ENCODE measurements around the gene SLAIN2. TPM values are rescaled to one million over a fixed set of nuclear protein-coding genes. Genes with fewer than 3 reads are reported as not detected.

Gene SLAIN2
- total and polyA plus RNA-seq, 2 experiments from 2014 or later = 21.9 to 27.9 TPM

DNA sequence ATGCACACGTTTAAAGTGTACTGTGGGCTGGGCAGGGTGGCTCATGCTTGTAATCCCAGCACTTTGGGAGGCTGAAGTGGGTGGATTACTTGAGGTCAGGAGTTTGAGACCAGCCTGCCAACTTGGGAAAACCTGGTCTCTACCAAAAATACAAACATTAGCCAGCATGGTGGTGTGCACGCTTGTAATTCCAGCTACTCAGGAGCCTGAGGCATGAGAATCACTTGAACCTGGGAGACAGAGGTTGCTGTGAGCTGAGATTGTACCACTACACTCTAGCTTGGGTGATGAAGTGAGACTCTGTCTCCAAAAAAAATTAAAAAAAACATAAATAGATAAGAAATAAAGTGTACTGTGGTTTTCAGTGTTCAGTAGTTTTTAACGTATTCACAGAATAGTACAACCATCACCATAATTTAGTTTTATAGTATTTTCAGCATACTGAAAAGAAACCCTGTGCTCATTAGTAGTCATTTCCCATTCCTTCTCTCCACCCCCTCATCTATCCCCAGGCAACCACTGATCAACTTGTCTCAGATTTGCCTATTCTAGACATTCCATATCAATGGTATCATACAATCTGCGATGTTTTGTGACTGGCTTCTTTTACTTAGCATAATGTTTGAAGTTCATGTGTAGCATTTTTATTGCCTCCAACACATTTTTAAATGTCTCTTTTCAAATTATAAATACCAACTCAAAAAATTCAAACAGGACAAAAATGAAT is 19.1 kb downstream of the SLAIN2 start:
- Histone ChIP-seq H3K9me2 (ENCODE audit: insufficient read depth) (no peaks in the 10 kb centered on the region), H3F3A (replicated peaks; ENCODE audit: low read depth) (no peaks in the 10 kb centered on the region), H3K4me3 (no peak overlapping the region), H3K27me3 (ENCODE audit: insufficient read depth) (no peaks in the 10 kb centered on the region), H2AFZ (no peak overlapping the region), H3K36me3 (ENCODE audit: insufficient read depth) (no peaks in the 10 kb centered on the region), H3K79me2 (replicated peaks; ENCODE audit: insufficient read depth) (peaks cover 78% of the 10 kb centered on the region), H3K27ac (ENCODE audit: low read depth) (no peak overlapping the region; the same call in 1 of the 2 replicates), H3K4me2 (no peak overlapping the region), H3K4me1 (ENCODE audit: insufficient read depth) (no peaks in the 10 kb centered on the region), H4K20me1 (replicated peaks; ENCODE audit: insufficient read depth) (peaks cover 6% of the 10 kb centered on the region; the same call in 1 of the 2 replicates)
- TF ChIP-seq, protein P1, sequence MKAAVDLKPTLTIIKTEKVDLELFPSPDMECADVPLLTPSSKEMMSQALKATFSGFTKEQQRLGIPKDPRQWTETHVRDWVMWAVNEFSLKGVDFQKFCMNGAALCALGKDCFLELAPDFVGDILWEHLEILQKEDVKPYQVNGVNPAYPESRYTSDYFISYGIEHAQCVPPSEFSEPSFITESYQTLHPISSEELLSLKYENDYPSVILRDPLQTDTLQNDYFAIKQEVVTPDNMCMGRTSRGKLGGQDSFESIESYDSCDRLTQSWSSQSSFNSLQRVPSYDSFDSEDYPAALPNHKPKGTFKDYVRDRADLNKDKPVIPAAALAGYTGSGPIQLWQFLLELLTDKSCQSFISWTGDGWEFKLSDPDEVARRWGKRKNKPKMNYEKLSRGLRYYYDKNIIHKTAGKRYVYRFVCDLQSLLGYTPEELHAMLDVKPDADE (IDR thresholded peaks at IDR 0.05) = no peak
- TF ChIP-seq ZNF114 (CRISPR knock-in tag; IDR thresholded peaks at IDR 0.05) (no peak), POLR2AphosphoS5 (IDR thresholded peaks at IDR 0.05; ENCODE audit: low read depth) (no peak), EZH2 (IDR thresholded peaks at IDR 0.05; ENCODE audit: low read depth, unreplicated experiment) (no peak), JUNB (IDR thresholded peaks at IDR 0.05; ENCODE audit: unreplicated experiment) (no peak), ZNF331 (CRISPR knock-in tag; IDR thresholded peaks at IDR 0.05; ENCODE audit: low read depth) (no peak), STAT1 (IDR thresholded peaks at IDR 0.05; ENCODE audit: unreplicated experiment) (no peak), CREB1 (CRISPR knock-in tag; IDR thresholded peaks at IDR 0.05; ENCODE audit: low read depth) (no peak), EZH2phosphoT487 (IDR thresholded peaks at IDR 0.05; ENCODE audit: unreplicated experiment) (no peak), NANOG (IDR thresholded peaks at IDR 0.05; ENCODE audit: borderline replicate concordance) (no peak)
- TF ChIP-seq, protein P2, sequence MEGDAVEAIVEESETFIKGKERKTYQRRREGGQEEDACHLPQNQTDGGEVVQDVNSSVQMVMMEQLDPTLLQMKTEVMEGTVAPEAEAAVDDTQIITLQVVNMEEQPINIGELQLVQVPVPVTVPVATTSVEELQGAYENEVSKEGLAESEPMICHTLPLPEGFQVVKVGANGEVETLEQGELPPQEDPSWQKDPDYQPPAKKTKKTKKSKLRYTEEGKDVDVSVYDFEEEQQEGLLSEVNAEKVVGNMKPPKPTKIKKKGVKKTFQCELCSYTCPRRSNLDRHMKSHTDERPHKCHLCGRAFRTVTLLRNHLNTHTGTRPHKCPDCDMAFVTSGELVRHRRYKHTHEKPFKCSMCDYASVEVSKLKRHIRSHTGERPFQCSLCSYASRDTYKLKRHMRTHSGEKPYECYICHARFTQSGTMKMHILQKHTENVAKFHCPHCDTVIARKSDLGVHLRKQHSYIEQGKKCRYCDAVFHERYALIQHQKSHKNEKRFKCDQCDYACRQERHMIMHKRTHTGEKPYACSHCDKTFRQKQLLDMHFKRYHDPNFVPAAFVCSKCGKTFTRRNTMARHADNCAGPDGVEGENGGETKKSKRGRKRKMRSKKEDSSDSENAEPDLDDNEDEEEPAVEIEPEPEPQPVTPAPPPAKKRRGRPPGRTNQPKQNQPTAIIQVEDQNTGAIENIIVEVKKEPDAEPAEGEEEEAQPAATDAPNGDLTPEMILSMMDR (conservative IDR thresholded peaks at IDR 0.05; ENCODE audit: low read depth in 2 of 2) = no peak
- TF ChIP-seq, protein P3, sequence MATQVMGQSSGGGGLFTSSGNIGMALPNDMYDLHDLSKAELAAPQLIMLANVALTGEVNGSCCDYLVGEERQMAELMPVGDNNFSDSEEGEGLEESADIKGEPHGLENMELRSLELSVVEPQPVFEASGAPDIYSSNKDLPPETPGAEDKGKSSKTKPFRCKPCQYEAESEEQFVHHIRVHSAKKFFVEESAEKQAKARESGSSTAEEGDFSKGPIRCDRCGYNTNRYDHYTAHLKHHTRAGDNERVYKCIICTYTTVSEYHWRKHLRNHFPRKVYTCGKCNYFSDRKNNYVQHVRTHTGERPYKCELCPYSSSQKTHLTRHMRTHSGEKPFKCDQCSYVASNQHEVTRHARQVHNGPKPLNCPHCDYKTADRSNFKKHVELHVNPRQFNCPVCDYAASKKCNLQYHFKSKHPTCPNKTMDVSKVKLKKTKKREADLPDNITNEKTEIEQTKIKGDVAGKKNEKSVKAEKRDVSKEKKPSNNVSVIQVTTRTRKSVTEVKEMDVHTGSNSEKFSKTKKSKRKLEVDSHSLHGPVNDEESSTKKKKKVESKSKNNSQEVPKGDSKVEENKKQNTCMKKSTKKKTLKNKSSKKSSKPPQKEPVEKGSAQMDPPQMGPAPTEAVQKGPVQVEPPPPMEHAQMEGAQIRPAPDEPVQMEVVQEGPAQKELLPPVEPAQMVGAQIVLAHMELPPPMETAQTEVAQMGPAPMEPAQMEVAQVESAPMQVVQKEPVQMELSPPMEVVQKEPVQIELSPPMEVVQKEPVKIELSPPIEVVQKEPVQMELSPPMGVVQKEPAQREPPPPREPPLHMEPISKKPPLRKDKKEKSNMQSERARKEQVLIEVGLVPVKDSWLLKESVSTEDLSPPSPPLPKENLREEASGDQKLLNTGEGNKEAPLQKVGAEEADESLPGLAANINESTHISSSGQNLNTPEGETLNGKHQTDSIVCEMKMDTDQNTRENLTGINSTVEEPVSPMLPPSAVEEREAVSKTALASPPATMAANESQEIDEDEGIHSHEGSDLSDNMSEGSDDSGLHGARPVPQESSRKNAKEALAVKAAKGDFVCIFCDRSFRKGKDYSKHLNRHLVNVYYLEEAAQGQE (IDR thresholded peaks at IDR 0.05; ENCODE audit: unreplicated experiment) = no peak
- TF ChIP-seq, protein P4, sequence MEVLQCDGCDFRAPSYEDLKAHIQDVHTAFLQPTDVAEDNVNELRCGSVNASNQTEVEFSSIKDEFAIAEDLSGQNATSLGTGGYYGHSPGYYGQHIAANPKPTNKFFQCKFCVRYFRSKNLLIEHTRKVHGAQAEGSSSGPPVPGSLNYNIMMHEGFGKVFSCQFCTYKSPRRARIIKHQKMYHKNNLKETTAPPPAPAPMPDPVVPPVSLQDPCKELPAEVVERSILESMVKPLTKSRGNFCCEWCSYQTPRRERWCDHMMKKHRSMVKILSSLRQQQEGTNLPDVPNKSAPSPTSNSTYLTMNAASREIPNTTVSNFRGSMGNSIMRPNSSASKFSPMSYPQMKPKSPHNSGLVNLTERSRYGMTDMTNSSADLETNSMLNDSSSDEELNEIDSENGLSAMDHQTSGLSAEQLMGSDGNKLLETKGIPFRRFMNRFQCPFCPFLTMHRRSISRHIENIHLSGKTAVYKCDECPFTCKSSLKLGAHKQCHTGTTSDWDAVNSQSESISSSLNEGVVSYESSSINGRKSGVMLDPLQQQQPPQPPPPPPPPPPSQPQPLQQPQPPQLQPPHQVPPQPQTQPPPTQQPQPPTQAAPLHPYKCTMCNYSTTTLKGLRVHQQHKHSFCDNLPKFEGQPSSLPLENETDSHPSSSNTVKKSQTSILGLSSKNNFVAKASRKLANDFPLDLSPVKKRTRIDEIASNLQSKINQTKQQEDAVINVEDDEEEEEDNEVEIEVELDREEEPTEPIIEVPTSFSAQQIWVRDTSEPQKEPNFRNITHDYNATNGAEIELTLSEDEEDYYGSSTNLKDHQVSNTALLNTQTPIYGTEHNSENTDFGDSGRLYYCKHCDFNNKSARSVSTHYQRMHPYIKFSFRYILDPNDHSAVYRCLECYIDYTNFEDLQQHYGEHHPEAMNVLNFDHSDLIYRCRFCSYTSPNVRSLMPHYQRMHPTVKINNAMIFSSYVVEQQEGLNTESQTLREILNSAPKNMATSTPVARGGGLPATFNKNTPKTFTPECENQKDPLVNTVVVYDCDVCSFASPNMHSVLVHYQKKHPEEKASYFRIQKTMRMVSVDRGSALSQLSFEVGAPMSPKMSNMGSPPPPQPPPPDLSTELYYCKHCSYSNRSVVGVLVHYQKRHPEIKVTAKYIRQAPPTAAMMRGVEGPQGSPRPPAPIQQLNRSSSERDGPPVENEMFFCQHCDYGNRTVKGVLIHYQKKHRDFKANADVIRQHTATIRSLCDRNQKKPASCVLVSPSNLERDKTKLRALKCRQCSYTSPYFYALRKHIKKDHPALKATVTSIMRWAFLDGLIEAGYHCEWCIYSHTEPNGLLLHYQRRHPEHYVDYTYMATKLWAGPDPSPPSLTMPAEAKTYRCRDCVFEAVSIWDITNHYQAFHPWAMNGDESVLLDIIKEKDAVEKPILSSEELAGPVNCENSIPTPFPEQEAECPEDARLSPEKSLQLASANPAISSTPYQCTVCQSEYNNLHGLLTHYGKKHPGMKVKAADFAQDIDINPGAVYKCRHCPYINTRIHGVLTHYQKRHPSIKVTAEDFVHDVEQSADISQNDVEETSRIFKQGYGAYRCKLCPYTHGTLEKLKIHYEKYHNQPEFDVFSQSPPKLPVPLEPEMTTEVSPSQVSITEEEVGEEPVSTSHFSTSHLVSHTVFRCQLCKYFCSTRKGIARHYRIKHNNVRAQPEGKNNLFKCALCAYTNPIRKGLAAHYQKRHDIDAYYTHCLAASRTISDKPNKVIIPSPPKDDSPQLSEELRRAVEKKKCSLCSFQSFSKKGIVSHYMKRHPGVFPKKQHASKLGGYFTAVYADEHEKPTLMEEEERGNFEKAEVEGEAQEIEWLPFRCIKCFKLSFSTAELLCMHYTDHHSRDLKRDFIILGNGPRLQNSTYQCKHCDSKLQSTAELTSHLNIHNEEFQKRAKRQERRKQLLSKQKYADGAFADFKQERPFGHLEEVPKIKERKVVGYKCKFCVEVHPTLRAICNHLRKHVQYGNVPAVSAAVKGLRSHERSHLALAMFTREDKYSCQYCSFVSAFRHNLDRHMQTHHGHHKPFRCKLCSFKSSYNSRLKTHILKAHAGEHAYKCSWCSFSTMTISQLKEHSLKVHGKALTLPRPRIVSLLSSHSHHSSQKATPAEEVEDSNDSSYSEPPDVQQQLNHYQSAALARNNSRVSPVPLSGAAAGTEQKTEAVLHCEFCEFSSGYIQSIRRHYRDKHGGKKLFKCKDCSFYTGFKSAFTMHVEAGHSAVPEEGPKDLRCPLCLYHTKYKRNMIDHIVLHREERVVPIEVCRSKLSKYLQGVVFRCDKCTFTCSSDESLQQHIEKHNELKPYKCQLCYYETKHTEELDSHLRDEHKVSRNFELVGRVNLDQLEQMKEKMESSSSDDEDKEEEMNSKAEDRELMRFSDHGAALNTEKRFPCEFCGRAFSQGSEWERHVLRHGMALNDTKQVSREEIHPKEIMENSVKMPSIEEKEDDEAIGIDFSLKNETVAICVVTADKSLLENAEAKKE (CRISPR knock-in tag; IDR thresholded peaks at IDR 0.05) = no peak
- H3K27me3 Mint-ChIP-seq (ENCODE audit: insufficient read depth, low read depth, poor library complexity) = no peaks in the 10 kb centered on the region
- no peak overlapping the region for H3K27ac Mint-ChIP-seq
- DNase-seq (ENCODE audit: low spot score) (no peak), ATAC-seq (no peak)
- H3K4me1 Mint-ChIP-seq = peaks cover 2% of the 10 kb centered on the region
- H3K9me3 Mint-ChIP-seq = peaks cover 13% of the 10 kb centered on the region
- H3K36me3 Mint-ChIP-seq (ENCODE audit: low read depth) = peaks cover 19% of the 10 kb centered on the region
- H3K4me3 Mint-ChIP-seq = no peak overlapping the region

Measured in GM23338 (cell line).